A172 (cell line): ENCODE data around the gene CYP19A1. TPM values are rescaled to one million over a fixed set of nuclear protein-coding genes. Genes with fewer than 3 reads are reported as not detected.

Experiments
- DNase-seq: peaks from one replicate; pipeline ENCODE4 v3.0.0-alpha.2; 2015; ENCODE audit warnings: low spot score
- total RNA-seq: library from RNA; depleted of rRNA; stranded (reverse); fragments of >200 nt; shearing (Covaris generic); gene quantifications from 2 replicates; pipeline ENCODE4 v1.2.3, GENCODE V29; 2014; rRNA removed

CYP19A1 gene
- total RNA-seq, result not detected in 2 replicates

DNA sequence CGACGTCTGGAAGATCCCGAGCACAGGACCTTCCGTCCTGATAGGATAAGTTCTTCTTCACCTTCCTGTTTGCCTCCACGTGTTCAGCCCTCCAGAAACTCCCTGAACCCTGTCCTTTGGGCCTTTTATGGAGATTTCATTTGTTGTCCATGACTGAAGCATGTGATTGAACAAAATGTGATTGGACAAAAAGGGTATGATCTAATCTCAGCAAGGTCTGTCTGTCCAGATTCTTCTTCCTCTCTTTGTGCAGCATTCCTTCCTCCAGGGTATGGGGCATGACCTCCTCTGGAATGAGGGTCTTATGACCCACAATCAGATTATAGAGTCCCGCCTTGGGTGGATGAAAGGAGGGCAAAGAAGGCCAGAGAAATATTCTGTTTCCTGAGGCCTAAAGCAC, at the start of gene CYP19A1:
Gene CYP19A1, minus strand, starts transcription at position 101 of the 400 bp plus-strand sequence. CDS start 95,684 bp downstream, outside the sequence.
- no peak for DNase-seq

DNA sequence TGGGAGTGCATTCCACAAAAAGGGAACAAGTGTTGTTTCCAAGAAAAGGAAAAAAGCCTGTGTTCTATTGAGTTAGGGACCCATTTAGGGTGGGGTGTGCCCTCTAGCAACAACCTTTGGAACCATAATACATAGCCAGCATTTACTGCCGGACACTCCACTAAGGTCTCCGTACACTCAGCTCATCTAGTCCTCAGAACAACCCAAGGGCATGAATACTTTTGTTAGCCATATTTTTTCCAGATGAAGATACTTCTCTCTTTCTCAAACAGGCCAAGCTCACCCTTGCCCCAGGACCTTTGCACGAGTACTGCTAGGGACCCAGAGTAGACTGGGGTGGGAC, 49.3 kb upstream of the CYP19A1 start:
- no peak for DNase-seq

DNA sequence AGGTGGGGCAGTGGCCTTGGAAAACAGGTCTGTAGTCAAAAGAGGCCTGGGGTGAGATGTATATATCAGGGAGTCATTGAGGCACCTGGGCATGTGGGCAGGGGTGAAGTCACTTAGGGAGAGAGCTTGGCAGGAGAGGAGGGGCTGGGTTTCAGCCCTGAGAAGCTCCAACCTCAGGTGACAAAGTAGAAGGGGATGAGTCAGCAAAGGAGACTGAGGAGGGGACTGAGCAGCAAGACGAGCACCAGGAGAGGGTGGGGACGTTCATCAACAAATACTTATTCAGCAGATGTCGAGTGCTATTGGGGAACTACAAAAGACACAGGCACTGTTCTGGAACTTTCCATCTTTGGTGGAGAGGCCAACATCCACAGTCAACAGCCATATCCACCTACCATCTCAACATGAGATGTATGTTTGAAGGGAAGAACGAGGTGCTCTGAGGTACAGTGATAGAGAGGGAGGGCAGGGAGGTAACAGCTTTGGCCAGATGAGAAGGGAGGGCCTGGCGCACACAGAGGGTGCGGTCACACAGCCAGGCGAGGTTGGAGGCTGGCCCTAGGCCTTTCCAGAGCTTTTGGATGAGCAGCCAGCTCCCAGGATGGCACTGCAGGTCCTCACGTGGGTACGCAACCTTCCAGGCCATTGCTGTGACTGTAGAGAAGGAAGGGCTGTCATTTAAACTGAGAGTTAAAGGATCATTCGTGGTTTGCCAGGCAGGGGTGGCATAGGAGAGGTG, 48.7 kb upstream of the CYP19A1 start:
- DNase-seq, result no peak

DNA sequence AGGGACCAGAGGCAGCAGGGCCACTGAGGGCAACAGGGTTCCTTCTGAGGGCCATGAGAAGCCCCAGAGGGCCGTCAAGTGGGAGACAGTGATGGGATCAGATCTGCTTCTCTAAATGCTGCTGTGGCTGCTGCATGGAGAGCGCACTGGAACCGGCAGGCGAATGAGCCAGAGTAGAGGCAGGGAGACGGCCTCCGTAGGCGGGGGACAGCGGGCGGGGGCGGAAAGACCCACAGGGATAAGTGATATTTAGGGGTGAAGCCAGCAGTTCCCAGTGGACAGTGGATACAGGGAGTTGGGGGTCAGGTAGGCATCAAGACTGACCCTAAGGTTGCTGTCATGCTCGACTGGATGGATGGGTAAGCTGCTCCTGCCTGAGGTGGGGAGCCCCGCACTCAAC, 48.1 kb upstream of the CYP19A1 start:
- no peak for DNase-seq

DNA sequence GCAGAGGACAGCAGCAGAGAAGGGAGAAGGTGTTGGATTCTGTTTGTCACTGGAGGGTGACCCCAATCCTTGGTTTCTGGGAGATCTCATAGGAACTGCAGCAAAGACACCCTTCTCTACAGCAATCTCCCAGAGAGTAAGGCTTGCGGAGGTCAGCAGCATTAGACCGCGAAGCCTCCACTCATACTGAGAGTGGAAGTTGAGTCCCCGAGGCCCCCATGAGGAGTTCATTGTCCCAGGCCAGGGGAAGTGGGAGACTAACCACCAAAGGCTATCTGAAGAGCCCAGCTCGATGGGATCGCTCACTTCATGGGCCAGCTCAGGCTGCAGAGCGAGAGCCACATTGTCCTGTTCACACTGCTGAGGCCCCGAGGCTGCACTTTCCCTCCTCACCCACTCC, 47.6 kb upstream of the CYP19A1 start:
- DNase-seq, result no peak

DNA sequence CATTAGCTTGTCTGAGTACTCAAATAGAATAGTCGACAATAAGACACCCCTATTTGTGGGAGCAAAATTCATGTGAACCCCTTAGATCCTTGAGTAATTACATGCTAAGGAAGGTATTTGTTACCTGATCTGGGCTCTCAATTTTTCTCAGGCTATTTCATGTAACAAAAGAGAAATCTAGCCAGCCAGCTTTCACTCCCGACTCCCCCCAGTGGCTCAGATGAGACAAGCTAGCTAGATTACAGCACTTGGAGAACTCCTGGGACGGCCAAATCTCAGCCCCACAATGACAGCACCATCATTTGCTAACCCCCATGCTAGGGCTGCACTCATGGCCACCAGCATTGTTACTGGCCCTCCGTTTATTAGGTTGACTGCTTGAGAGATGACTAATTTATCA, 44.4 kb upstream of the CYP19A1 start:
- DNase-seq, result peak; percentile 22

DNA sequence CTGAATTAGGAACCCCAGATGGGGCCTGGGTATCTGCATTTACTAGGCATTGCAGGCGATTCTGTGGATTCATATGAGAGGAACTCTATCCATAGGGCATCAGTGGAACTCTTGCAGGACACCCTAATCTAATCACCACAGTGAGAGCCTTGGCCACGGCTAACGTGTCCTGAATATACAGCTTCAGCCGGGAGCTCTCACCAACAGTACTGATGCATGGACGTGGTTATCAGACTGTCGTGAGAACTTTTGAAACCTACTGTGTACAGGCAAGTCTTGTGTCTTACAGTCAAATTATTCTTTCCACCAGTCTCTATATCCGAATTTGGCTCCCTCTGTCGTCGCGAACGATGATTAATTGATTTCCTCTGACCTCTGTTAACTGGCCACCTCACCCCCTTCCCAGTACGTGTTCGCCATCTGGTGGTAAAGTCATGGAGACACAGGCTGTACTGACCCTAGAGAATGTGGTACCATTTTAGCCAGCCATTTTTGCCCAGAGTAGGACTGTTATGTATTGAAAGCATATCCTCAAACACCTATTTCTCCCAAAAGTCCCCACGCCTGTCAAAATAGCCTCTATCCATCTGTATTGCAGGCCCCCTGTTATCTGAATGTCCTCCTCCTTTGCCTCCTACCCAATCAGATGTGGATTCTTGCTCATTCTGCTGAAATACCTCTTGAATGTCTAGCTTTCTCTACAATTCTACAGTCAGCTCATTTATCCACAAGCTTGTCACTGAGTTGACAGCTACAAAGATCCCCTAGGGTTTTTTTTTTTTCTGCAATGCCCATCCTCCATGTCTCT, 42.8 kb upstream of the CYP19A1 start:
- DNase-seq, result peak; percentile 63

DNA sequence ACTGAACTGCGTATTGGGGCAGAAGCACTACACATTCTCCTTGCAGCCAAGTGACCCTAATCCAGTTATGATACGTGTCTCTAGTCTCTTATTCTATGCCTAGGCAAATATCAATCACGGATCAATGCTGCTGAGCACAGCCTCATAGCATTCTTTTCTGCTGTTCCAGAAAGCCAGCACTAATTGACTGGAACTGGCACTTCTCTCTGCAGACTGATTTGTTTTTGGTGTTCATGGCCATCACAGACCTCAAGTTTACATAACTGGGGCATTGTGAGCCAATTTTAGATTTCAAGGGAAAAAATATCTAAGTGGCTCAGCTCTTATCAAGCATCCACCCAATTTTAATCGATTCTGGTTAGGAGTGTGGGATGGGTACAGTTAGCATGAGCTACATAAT, 41.0 kb upstream of the CYP19A1 start:
- no peak for DNase-seq

DNA sequence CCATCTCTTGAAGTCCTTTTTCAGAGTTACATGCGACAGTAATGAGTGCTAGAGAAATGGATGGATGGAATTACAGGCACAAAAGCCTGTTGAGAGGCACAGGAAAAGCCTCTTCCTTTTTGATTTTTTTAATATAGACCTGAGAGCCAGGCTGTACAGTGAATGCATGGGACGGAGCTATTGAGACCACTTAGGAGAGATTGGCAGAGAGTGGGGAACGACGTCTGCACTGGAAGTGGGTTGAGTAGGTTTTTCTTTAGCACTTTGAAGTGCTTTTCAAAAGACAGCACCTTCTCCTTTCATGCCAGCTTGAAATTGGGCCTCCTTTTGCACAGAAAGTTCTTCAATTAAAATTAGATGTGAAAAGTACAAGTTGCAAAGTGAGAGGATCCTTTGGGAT, 40.0 kb upstream of the CYP19A1 start:
- DNase-seq, result no peak

DNA sequence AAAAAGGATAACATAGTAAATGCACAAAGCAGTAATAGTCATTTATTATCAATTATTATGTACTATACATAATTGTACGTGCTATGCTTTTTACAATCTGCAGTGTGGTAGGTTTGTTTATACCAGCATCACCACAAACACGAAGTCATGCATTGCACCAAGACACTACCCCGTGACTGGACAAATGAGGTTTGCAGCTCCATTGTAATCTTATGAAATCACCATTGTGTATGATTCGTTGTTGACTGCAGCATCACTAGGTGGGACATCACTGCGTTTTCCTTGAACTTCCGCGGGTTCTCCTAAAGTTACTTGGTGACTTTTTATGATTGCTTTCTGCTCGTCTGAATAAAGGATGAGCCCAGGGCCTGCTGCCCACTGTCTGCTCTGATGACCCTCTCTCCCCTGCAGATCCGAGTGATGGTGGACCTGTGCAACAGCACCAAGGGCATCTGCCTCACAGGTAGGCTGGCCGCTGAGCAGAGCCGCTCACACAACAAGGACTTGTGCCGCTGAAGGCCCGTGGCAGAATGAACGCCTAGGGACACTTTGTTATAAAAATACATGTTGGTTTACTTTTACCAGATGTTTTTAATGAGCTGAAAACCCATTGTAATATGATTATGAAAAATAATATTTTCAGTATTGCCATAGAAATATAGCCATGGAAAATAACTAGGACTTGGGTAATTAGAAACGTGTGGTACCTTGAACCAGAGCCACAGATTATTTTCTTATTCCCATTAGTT, 38.8 kb upstream of the CYP19A1 start:
- no peak for DNase-seq

DNA sequence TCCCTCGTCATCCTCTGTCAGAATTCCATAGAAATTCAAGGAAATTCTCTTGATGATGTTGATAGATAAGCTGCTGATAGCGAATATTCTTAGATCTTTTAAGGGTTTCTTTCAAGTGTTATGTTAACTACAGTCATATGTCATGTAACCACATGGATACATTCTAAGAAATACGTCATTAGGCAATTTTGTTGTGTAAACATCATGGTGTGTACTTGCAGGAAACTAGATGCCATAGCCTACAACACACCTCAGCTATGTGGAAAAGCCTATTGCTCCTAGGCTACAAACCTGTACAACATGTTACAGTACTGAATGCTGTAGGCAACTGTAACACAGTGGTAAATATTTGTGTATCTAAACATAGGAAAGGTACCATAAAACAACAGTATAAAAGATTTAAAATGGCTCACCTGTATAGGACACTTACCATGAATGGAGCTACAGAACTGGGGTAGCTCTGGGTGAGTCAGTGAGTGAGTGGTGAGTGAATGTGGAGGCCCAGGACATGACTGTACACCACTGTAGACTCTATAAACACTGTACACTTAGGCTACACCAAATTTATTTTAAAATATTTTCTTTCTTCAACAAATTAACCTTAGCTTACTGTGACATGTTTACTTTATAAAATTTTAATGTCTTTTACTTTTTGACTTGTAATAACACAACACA, 37.7 kb upstream of the CYP19A1 start:
- no peak for DNase-seq

DNA sequence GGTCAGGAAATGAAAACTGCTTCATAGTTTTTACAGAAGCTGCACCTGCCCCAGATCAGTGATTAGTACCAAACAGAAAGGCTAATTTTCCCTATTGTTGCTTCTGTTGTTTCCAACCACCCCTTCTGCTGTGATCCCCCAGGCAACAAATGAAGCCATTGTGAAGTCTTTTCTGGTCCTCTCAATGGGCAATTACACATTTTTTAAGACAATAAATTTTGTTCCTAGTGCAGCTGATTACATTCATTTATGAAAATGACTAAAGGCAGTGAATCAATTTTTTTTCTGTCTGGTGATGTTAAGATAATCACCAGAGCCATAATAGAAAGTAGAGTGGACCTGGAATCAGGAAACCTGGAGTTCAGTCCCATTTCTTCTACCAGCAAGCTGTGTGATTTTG, 35.7 kb upstream of the CYP19A1 start:
- DNase-seq, result no peak

DNA sequence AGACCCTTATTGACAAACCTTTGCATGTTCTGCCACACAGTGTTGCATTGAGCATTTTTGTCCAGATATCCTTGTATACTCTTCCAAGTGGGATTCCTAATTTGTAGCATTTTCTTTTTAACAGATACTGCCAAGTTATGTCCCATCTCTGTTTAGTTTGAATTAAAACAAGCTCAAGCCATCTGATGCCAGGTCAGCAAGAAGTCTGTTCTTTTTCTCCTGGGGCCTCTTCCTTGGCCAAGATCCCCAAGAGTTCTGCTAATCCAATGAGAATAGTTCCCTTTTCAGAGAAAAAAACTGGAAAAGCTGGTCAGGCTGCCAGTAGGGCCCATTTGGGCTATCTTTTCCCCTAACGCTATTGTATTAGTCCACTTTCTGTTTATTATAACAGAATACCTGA, 32.9 kb upstream of the CYP19A1 start:
- DNase-seq, result no peak

DNA sequence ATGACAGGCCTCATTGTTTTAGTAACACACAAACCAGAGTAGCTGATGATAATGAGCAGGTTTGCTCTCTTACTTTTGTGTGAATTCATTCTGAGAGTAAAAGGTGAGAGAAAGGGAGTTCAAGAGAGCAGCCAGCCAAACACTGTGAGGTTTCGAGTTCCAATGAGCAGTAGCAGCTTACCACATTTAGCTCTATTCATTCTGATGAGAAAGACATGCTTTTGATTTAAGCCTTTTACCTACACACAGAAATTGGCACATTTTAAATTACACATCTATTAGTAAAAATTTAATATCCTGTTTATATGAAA, 31.0 kb upstream of the CYP19A1 start:
- DNase-seq, result no peak

DNA sequence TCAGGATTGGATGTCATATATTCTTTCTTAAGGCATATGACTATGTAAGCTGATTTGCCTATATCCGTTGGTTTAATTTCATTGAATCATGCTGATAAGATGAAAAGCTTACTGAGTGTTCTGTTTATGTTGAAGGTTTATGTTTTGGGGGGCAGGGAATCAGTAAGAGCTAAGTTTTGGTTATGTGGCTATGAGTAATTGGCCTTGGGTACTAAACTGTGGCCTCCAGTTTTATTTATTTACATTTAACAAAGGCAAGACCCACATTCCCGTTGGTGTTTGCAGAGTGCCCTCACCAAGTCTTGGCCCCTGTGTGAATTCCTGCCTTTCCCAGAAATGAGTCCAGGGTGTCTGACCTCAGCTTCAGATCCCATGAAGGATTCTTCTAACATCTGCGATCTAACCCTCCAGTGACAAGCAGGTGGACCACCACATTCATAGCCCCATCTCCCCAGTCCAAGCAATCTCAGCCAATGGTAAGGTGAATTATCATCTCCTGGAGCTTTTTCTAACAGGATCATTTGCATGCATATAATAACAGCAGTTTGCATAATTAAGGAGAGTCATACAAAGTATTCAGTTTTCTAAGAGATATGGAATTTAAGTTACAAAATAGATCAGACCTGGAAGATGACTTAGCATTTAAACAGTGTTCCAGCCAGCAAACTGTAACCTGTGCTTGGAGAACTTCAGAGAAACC, 30.5 kb upstream of the CYP19A1 start:
- DNase-seq, result peak; percentile 51

DNA sequence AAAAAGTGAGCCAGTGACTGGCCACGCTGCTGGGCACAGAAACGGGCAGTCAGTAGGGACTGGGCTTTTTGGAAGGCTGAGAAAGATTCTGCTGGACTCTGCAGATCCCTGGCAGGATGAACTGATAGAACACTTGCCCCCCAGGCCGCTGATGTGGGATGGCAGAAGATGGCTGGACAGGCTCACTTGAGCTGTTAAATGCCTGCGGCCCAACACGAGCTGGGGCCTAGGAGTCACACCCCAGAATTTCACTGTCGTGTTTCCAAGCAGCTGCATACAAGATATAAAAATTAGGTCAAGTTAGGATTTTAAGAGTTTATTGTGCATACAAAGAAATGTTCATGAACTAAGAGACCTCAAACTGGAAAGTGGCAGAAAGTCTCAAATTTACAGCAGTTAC, 29.9 kb upstream of the CYP19A1 start:
- no peak for DNase-seq

DNA sequence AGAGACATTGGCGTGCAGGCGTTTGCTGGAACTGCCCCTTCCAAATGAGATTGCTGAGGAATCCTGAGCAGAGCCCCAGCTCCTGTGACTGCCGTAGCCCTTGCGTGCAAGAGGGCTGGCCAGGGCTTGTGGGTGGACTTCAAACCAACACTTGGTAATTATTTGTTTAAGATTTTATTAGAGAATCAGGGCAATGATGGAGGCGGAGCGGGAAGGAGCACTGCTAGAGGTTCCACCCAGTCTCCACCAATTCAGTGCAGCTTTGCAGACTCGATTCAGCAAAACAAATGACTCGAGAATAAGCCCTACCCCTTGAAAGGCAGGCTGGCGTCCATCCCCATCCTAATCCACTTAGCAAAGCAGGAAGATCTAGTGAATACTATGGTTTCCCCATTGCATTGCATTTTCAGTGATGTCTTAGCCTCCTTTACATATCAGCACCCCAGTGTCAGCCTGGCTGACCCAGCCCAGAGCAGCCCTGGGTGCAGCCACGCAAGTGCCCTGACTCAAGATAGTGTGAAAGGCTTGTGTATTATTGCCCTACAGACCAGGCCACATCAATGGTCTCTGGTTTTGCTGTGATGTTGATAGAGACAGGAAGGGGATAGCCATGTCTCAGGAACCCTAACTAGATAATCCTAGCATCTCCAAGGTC, 29.1 kb upstream of the CYP19A1 start:
- DNase-seq, result no peak

DNA sequence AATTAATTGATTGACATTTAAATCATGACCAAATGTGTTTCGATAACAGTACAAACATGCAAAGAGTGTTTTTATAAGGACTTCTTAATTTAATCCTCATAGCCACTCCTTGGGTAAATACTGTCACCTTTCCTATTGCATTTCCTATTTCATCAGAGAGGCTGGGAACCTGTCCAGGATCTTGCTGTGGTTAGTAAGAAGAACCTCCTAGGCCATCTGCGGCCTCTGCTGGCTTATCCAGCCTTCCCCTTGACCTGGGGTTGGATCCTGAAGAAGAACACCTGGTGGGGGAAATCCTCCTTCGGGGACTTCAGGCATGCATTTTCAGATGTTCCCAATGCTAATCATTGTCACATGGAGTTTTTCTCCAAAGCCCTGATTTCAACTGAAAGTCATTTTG, 28.5 kb upstream of the CYP19A1 start:
- DNase-seq, result peak; percentile 47

DNA sequence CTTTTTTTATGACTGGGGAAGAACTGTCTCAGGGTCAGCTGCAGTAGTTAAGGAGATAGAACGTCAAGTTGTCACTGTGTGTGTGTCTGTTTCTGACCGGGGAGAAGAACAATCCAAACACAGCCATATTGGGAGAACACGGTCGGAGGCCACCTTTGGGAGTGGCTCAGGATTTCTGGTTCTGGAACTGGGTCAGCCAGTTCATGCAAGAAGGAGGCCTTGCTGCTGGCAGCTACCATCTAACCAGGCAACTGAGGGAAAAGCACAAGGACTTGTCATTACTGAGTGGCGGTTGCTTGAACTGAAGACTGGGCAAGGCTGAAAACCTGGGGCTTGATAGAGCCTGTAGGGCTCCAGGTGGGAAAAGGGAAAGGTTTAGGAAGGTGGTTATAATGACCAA, 27.7 kb upstream of the CYP19A1 start:
- DNase-seq, result no peak

DNA sequence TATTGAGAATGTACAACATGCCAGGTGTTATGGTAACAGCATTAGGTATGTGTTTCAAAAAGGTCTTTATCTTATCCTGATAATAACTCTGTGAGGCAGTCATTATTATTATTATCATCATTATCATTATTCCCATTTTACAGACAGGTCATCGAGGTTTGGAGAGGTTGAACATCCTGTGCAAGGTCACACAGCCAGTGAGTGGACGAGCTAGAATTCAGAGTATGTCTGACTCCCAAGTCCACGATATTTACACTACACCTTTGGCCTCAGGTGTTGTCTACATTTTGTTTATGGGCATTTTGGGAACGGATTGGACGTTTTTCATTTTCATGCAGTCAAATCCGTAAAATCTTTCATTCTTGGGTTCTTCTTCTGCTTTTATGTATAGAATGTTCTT, 27.0 kb upstream of the CYP19A1 start:
- DNase-seq, result no peak

DNA sequence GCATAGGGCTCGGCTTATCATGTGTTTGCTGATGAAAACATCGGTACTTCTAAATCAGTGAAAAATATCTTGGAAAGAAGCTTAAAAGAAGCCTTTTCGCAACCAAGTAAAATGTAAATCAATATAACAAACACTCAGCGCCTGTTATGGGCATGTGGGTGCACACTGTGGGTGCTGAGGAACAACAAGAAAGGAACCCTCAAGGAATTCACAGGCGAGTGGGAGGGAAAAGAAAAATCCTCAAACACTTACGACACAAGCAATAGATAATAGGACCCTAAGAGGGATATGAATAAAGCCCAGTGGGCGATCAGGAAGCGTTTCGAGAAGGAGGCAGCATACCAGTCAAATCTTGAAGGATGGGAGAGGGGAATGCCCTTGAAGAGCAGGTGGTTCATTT, 25.0 kb upstream of the CYP19A1 start:
- no peak for DNase-seq
